Nephron (organoid): ENCODE measurements around the gene SMARCC1.
A peak's percentile ranks its signal among the peaks of the same experiment; 100 is the strongest.

Source experiments
- H3K27ac Mint-ChIP-seq, 3 experiments: 2 replicates each; pipeline ENCODE4 v1.8.0; 2020; ENCODE audit warnings: mixed read lengths in 3 of 3, mild to moderate bottlenecking in 2 of 3, moderate library complexity in 1 of 3
- H3K27me3 Mint-ChIP-seq: 2 replicates; pipeline ENCODE4 v1.8.0; 2021; ENCODE audit warnings: low read depth, mild to moderate bottlenecking, moderate library complexity, mixed read lengths
- H3K36me3 Mint-ChIP-seq: 2 replicates; pipeline ENCODE4 v1.8.0; 2020; ENCODE audit warnings: low read depth, mixed read lengths
- H3K4me1 Mint-ChIP-seq: 2 replicates; pipeline ENCODE4 v1.8.0; 2020; ENCODE audit warnings: mixed read lengths
- H3K4me3 Mint-ChIP-seq, 3 experiments: 2 replicates each; pipeline ENCODE4 v1.8.0; 2020; ENCODE audit warnings: mild to moderate bottlenecking in 3 of 3, mixed read lengths in 3 of 3, moderate library complexity in 2 of 3
- H3K9me3 Mint-ChIP-seq: 2 replicates; pipeline ENCODE4 v1.8.0; 2020; ENCODE audit warnings: mixed read lengths
- TF ChIP-seq, protein P1 (sequence below), 3 experiments: fragments of 200-600 bp; sonication (generic); IDR thresholded peaks; one replicate each; pipeline ENCODE4 v1.5.0; 2021; ENCODE audit warnings: antibody characterized with exemption in 3 of 3; ENCODE audit not compliant: unreplicated experiment in 3 of 3

The SMARCC1 gene

DNA sequence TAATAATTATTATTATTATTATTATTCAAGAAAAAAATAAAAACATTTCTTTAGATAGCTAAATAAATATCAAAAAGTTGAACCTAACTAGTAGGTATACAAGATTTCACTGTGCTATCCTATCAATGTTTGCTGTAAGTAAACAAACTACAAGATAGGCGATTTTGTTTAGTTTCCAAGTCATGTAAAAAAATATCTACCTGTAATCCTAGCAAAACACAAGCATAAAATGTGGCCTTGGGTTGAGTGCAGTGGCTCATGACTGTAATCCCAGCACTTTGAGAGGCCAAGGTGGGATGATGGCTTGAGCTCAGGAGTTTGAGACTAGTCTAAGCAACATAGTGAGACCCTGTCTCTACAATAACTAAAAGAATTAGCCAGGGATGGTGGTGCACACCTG lies 131.4 kb downstream of the SMARCC1 start:
- H3K27me3 Mint-ChIP-seq: no peaks in the 10 kb centered on the region
- H3K9me3 Mint-ChIP-seq: no peaks in the 10 kb centered on the region
- TF ChIP-seq, protein P1, sequence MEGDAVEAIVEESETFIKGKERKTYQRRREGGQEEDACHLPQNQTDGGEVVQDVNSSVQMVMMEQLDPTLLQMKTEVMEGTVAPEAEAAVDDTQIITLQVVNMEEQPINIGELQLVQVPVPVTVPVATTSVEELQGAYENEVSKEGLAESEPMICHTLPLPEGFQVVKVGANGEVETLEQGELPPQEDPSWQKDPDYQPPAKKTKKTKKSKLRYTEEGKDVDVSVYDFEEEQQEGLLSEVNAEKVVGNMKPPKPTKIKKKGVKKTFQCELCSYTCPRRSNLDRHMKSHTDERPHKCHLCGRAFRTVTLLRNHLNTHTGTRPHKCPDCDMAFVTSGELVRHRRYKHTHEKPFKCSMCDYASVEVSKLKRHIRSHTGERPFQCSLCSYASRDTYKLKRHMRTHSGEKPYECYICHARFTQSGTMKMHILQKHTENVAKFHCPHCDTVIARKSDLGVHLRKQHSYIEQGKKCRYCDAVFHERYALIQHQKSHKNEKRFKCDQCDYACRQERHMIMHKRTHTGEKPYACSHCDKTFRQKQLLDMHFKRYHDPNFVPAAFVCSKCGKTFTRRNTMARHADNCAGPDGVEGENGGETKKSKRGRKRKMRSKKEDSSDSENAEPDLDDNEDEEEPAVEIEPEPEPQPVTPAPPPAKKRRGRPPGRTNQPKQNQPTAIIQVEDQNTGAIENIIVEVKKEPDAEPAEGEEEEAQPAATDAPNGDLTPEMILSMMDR (IDR thresholded peaks at IDR 0.05; ENCODE audit: unreplicated experiment in 3 of 3): no peak
- no peak overlapping the region for H3K27ac Mint-ChIP-seq
- peaks cover 10% of the 10 kb centered on the region for H3K4me1 Mint-ChIP-seq
- peaks cover 66% of the 10 kb centered on the region for H3K36me3 Mint-ChIP-seq
- H3K4me3 Mint-ChIP-seq: no peak overlapping the region

DNA sequence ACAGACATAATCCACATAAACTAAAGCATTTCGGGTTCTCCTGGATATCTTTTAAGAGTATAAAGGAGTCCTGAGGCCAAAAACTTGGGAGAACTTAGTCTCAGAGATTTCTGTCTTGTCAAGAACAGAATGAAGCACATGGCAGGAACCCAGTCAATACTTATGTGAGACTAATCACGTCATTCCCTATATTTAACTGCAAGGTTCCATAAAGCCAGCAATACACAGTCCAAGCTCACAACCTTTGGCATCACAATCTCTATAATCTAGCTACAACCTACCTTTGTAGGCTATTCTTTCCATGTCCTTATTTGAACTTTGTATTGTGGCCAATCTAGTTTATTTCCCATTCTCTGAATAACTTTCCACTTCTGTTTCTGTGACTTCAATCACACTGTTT lies 134.1 kb downstream of the SMARCC1 start:
- Mint-ChIP-seq H3K4me3 (no peak overlapping the region), H3K27ac (no peak overlapping the region), H3K9me3 (no peaks in the 10 kb centered on the region), H3K27me3 (no peaks in the 10 kb centered on the region), H3K4me1 (peaks cover 10% of the 10 kb centered on the region), H3K36me3 (peaks cover 58% of the 10 kb centered on the region)
- TF ChIP-seq, protein P1 (IDR thresholded peaks at IDR 0.05; ENCODE audit: unreplicated experiment in 3 of 3): no peak

DNA sequence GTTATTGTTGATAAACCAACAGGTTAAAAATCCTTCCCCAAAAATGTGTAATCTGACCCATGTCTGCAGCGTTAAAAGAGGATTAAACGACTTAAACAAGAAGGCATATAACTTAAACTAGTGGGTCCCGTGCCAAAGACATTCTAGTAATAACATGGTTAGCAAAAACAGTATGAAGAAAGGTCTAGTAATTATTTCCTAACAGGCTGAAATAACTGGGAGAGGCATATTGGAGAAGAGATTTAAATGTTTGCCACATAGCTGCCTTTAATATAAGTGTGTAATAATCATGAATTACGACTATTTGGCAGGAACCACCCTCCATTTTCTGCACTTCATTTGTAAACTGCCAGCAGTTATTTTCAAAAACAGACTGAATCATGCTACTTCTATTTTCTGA lies 135.3 kb downstream of the SMARCC1 start:
- H3K9me3 Mint-ChIP-seq: no peaks in the 10 kb centered on the region
- peaks cover 59% of the 10 kb centered on the region for H3K36me3 Mint-ChIP-seq
- no peaks in the 10 kb centered on the region for H3K27me3 Mint-ChIP-seq
- peaks cover 10% of the 10 kb centered on the region for H3K4me1 Mint-ChIP-seq
- peak overlapping the region; percentile 14 to 60 (median 59) for H3K27ac Mint-ChIP-seq
- TF ChIP-seq, protein P1 (IDR thresholded peaks at IDR 0.05; ENCODE audit: unreplicated experiment in 3 of 3): no peak
- H3K4me3 Mint-ChIP-seq: no peak overlapping the region

DNA sequence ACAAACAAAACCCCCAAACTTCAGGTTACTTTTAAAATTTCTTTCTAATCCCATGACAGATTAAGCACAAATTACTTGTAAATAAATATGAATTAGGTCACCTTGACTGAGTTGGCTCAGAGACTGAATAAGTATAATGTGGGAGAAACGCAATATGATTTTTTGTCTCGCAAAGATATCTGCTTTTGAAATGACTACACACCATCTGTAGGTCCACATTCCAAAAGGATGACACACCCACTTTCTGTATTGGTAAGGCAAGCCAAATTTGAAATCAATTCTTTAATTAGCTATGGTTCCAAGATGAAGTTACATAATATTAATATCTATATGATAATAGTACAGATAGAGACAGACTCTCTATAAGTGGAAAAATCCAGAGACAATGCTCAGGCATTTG lies 136.1 kb downstream of the SMARCC1 start:
- Mint-ChIP-seq H3K27me3 (no peaks in the 10 kb centered on the region), H3K36me3 (peaks cover 55% of the 10 kb centered on the region), H3K4me3 (no peak overlapping the region), H3K27ac (no peak overlapping the region), H3K9me3 (no peaks in the 10 kb centered on the region), H3K4me1 (peaks cover 10% of the 10 kb centered on the region)
- TF ChIP-seq, protein P1 (IDR thresholded peaks at IDR 0.05; ENCODE audit: unreplicated experiment in 3 of 3): no peak

DNA sequence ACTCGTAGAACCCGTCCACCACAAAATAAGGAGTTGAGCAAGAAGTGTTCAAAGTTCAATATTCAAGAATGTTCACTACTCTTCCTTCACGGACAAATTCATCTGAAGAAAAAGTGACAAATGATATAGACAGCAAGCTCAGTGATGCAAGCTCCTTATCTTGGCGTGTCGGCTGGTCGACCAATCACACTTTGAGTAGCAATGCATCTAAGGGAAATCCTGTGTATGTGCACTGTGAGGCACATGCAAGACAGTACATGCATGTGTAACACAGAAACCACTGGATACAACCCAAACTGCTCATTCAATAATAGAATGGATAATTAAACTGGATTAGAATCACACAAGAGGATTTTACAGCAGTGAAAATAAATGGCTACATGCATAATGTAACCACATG lies 138.6 kb downstream of the SMARCC1 start:
- peaks cover 10% of the 10 kb centered on the region for H3K4me1 Mint-ChIP-seq

DNA sequence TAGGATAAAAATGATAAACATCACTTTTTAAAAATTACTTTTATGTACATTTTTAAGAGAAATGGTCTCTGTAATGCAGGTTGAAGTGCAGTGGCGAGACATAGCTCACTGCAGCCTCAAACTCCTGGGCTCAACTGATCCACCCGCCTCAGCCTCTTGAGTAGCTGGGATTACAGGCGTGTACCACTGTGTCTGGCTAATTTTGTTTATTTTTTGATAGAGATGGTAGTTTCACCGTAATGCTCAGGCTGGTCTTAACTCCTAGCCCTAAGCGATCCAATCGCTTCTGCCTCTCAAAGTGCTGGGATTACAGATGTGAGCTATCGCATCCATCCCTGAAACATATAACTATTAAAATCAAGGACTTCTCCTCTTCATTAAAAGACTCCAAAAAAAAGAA lies 140.0 kb downstream of the SMARCC1 start:
- Mint-ChIP-seq H3K27me3 (no peaks in the 10 kb centered on the region), H3K27ac (no peak overlapping the region), H3K4me1 (peaks cover 7% of the 10 kb centered on the region), H3K36me3 (peaks cover 61% of the 10 kb centered on the region), H3K9me3 (no peaks in the 10 kb centered on the region), H3K4me3 (no peak overlapping the region)
- TF ChIP-seq, protein P1 (IDR thresholded peaks at IDR 0.05; ENCODE audit: unreplicated experiment in 3 of 3): no peak

More for the DNA sequence above, 138.6 kb downstream of the SMARCC1 start:
- Mint-ChIP-seq H3K4me3 (no peak overlapping the region), H3K9me3 (no peaks in the 10 kb centered on the region), H3K27ac (no peak overlapping the region), H3K27me3 (no peaks in the 10 kb centered on the region), H3K36me3 (peaks cover 54% of the 10 kb centered on the region)
- TF ChIP-seq, protein P1 (IDR thresholded peaks at IDR 0.05; ENCODE audit: unreplicated experiment in 3 of 3): no peak
